Fibroblast of mammary gland (primary cell): ENCODE data around the gene GNB1L.

Experiments
- DNase-seq: peaks from one replicate; pipeline ENCODE4 v3.0.0-alpha.2; 2010; ENCODE audit warnings: low read depth
- H3K4me3 ChIP-seq: 2 replicates; pipeline ENCODE4 v1.5.1; 2011; ENCODE audit warnings: low read depth, mild to moderate bottlenecking, low read length, moderate library complexity; ENCODE audit not compliant: control insufficient read depth
- TF ChIP-seq, protein P1 (sequence below): conservative IDR thresholded peaks from 2 replicates; pipeline ENCODE4 v1.5.1; 2011; ENCODE audit warnings: low read depth, low read length, inconsistent platforms; ENCODE audit not compliant: control insufficient read depth, insufficient read depth

GNB1L gene

GRCh38 chr22:19851291-19852176 lies 3.1 kb downstream of the GNB1L start:
- DNase-seq, result no peak
- H3K4me3 ChIP-seq, result no peak overlapping the region
- TF ChIP-seq, protein P1, sequence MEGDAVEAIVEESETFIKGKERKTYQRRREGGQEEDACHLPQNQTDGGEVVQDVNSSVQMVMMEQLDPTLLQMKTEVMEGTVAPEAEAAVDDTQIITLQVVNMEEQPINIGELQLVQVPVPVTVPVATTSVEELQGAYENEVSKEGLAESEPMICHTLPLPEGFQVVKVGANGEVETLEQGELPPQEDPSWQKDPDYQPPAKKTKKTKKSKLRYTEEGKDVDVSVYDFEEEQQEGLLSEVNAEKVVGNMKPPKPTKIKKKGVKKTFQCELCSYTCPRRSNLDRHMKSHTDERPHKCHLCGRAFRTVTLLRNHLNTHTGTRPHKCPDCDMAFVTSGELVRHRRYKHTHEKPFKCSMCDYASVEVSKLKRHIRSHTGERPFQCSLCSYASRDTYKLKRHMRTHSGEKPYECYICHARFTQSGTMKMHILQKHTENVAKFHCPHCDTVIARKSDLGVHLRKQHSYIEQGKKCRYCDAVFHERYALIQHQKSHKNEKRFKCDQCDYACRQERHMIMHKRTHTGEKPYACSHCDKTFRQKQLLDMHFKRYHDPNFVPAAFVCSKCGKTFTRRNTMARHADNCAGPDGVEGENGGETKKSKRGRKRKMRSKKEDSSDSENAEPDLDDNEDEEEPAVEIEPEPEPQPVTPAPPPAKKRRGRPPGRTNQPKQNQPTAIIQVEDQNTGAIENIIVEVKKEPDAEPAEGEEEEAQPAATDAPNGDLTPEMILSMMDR, result no peak

- DNase-seq, result no peak
- TF ChIP-seq, protein P1, result no peak
- H3K4me3 ChIP-seq, result no peak overlapping the region
Measured at GRCh38 chr22:19850763-19851109, 3.9 kb downstream of the GNB1L start.

DNA sequence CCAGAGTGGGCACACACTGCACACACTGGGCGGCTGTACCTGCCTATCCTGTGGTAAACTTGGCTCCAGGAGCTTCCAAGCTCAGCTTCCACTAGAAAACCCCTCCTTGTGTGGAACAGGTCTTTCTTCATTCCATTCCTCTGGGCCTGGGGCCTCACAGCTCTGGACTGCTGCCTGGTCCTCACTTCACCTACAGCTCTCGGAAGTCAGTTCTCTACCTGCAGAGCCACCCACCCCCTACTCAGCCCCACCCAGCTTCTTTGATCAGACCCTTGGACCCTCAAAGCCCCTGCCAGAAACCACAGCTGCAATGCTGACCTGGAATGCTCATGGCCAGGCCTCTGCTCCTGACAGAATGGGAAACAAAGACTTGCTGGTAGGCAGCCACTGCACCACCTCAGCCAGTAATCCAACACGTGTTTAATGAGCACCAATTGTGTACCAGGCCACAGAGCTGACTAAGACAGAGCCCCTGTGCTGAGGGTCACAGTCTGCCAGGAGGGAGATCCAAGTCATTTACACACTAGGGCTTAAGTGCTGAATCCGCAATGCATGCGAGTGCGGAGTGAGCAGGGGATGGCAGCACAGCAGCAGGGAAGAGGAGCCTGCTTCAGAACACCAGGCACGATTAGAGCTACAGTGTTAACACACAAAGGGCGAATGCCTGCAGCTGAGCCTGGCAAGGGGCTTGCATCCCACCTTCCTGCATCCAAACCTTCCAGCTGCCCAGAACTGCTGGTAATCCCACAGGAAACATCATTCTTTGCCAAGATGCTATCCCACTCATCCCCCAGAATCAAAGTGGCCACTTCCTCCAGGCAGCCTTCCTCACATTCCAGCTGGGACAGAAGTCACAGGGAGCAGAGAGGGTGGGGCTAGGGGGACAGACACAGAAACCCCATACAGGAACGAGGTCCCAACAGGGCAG lies 4.6 kb downstream of the GNB1L start:
- DNase-seq, result no peak
- H3K4me3 ChIP-seq, result no peak overlapping the region
- TF ChIP-seq, protein P1, result no peak

GRCh38 chr22:19848298-19849224 lies 6.1 kb downstream of the GNB1L start:
- DNase-seq, result peak; percentile 34
- TF ChIP-seq, protein P1, result no peak
- no peak overlapping the region for H3K4me3 ChIP-seq

DNA sequence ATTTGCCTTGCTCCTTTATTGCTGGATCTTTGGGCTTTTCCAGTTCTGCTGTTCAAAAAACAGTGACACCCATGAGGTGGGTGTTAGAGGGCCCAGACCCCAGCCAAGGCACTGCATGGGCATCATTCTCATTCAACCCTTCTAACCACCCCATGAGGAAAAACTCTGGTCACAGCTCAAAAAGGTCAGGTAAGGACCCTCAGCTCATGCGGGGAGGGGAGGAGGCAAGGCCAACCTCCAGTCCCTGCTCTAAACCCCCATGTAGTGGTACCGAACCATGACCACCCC lies 7.4 kb downstream of the GNB1L start:
- H3K4me3 ChIP-seq, result no peak overlapping the region
- TF ChIP-seq, protein P1, result no peak
- no peak for DNase-seq
